Measurements from ENCODE around the gene SEC14L1.

SEC14L1 gene

GRCh38 chr17:77197115-77197514 is 56.3 kb downstream of the SEC14L1 start:
- no peak for DNase-seq

- no peak for DNase-seq
These were observed 59.9 kb downstream of the SEC14L1 start for GRCh38 chr17:77200711-77201110.

DNA sequence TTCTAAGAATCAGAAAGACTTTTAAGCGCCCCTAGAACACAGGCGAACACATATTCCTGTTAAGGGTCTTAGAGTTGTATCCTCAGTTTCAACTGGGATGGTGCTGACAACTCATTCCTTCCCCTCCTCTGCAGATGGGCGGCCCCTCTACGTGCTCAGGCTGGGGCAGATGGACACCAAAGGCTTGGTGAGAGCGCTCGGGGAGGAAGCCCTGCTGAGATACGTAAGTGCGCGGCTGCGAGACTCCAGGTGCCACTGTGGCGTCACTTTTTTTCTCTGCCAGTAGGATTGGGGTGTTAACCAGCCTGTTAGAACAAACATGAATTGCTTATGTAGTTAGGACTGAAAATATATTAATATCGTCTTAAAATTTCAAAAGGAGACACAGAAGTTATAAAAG is 62.7 kb downstream of the SEC14L1 start:
- DNase-seq = no peak

DNA sequence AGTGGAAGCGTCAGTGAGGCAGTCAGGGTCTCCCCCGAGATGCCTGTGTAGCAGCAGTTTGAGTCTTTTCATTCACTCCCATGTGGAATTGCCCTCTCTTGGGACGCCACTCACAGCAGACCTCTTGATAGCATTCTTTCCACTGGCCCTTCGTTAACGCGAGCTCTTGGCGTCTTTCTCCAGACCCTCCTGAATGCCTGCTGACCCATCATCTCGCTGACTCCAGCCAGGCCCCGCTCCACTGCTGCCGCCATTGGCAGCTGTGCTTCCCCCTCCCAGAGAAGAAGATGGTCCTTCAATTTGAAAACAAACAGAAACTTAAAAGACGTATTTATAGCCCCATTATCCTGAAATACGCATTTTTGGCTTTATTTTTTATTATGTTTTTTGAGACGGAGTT is 63.1 kb downstream of the SEC14L1 start:
- DNase-seq = no peak

- DNase-seq = no peak
These were observed 63.8 kb downstream of the SEC14L1 start for GRCh38 chr17:77204536-77204935.

- no peak for DNase-seq
These were observed 64.8 kb downstream of the SEC14L1 start for GRCh38 chr17:77205396-77206125.

DNA sequence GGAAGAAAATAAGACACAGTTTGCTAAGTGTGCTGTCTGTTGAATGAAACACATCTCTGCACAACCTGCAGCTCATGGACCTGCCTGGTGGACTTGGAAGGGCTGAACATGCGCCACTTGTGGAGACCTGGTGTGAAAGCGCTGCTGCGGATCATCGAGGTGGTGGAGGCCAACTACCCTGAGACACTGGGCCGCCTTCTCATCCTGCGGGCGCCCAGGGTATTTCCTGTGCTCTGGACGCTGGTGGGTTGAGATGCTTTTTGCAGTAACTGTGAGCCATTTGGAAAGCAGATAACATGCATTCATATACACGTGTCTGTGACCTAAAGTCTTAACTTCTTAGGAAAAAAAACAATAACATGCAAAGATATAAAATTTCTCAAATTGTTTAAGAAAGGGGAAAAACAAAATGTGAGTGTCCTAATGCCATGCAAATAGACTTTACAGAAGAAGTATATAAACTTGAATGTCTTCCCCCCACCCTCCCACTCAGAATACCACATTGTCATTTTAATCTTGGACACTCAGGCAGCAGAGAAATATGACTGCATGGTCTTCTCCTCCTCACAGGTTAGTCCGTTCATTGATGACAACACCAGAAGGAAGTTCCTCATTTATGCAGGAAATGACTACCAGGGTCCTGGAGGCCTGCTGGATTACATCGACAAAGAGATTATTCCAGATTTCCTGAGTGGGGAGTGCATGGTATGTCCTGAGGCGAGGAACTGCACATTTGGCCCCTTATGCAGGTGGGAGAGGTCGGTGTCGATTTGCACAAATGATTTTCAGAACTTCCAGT is 65.6 kb downstream of the SEC14L1 start:
- DNase-seq = no peak

GRCh38 chr17:77207689-77208216 is 67.0 kb downstream of the SEC14L1 start:
- DNase-seq = no peak

- no peak for DNase-seq
These were observed 67.5 kb downstream of the SEC14L1 start for GRCh38 chr17:77208217-77208808.

DNA sequence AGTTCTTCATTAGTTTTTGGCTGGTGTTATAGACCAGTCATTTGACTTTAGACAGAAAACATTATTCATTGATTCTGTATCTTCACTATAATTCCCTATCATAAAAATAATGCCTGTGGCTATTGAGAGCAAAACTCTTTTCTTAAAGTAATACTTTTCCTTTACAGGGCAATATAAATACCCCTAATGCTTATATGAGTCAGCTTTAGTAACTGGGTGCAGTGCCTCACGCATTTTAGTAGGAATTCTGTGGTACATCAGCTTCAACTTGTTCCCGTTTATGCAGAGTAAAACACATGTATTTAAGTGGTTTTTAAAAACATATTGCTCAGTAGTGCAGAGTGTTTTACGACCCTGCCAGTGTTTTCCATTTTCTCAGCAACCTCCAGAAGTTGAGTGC is 68.1 kb downstream of the SEC14L1 start:
- DNase-seq = no peak

DNA sequence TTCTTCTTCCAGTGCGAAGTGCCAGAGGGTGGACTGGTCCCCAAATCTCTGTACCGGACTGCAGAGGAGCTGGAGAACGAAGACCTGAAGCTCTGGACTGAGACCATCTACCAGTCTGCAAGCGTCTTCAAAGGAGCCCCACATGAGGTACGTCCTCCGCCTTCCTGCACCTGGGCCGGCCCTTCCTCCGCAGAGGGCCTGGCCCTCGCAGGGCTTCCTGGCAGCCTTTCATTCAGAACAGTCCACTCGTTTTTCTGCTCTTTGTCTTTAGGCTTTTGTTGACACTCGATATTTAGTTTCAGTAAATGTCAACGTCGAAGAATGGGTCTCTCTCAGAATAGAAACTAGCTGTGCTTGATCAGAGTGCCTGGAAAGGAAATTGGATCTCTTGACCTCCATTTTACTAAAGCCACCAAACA is 68.6 kb downstream of the SEC14L1 start:
- no peak for DNase-seq

- no peak for DNase-seq
These were observed 69.6 kb downstream of the SEC14L1 start for GRCh38 chr17:77210331-77210730.

DNA sequence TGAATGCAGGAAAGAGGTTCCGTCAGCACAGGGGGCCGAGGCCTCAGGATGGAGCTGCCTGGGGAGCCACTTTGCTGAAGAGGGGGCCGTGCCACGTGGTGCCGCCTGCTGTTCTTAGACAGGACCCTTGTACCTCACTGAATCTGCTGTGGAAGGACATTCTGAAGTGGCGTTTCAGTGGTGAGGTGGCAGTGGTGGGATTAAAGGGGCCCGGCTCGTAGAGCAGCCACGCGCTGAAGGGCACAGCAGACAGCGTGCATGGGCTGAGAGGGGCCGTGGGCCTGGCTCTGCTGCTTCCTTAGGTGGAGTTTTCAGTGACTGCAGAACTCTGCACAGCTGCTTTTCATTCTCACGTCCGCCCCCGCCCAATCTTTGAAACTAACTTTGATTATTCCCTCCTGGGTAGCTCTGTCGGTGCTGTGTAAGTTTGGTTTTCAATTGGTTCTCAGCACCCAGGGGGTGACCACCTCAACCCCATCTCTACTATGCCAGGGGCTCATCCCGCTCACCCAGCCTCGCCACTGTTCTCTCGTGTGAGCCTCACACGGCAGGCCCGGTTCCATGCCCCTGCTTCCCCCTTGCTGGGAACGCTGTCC is 70.3 kb downstream of the SEC14L1 start:
- no peak for DNase-seq

GRCh38 chr17:77211681-77212080 is 70.9 kb downstream of the SEC14L1 start:
- no peak for DNase-seq

- no peak for DNase-seq
These were observed 71.5 kb downstream of the SEC14L1 start for GRCh38 chr17:77212081-77212832.

GRCh38 chr17:77212833-77213777 is 72.3 kb downstream of the SEC14L1 start:
- no peak for DNase-seq

- DNase-seq = no peak
These were observed 73.0 kb downstream of the SEC14L1 start for GRCh38 chr17:77213778-77214132.

- no peak for DNase-seq
These were observed 73.6 kb downstream of the SEC14L1 start for GRCh38 chr17:77214328-77214727.

DNA sequence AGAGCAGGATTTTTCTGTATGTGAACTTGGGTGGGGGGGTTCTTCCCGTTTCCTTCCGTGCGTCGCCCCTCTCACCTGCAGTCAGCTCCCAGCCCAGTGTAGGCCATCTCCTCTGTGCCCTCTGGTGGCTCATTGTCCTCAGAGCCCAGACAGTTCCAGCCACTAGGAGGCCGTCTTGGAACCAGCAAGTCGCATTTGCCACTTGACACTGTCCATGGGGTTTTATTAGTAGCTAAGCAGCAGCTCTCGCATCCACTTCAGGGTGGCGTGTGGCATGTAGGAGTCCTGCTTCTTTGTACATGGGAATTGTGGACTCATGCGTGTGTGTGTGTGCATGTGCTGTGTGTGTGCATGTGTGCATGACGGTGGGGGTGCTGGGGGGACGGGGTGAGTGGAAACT is 74.0 kb downstream of the SEC14L1 start:
- DNase-seq = no peak

DNA sequence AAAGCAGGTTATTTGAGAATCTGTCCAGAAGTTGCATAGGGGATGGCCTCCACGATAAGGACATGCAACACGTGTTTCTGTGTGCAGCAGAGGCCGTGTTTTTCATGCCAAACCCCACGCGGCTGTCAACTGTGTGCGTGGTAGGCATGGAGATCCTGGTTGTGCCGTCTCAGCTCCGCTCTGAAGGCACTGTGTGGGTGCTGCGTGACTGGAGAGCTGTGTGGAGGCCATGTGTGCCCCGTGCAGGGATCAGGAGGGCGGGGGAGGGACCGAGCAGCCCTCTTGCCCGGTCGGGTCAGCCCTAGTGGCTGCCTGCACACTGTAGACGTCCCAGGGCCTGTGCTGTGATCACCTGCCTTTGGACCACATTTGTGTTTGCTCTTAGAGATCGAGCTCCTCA is 74.5 kb downstream of the SEC14L1 start:
- DNase-seq = no peak

GRCh38 chr17:77216486-77216885 is 75.7 kb downstream of the SEC14L1 start:
- DNase-seq = no peak
